ENCODE results near the gene LRRC43.

LRRC43 gene

DNA sequence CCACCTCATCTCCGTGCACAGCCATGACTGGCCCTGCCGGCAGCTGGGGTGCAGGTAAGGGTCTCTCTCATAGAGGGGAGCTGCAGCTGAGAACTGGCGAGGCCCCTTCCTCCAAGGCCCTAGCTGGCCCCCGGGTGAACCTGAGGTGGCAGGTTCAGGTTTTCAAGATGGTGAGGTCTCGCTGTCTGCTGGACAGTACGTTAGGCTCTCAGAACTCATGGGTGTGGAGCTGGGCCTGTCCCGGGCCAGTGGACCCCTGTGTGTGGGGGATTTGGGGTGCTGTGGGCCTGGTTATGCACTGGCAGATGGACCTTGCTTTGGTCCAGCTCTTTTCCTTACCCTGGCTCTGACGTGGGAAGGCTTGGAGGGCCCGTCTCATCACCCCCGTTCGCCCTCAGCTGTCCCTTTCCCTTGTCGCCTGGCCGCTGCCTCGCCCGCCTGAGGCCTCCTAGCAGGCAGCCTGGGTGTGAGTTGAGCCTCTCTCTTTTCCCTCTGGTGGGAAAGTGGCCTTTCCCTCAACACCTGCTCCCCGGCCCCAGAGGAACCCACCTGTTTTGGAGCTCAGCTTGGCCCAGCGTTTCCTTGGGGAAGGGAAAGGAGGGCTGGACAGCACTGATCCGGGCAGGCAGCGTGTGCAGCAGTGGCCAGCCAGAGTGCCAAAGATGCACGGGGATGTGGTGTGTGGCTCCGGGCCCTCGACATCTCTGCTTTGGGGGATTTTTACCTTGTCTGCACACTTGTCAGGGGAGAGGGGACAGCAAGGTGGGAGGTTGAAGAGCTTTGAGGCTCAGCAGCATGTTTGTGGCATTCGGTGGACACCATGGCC lies 37.2 kb upstream of the LRRC43 start:
- no peak overlapping the region for H3K27ac ChIP-seq
- TF ChIP-seq ZFX (IDR thresholded peaks at IDR 0.05) = no peak
- TF ChIP-seq, protein P1, sequence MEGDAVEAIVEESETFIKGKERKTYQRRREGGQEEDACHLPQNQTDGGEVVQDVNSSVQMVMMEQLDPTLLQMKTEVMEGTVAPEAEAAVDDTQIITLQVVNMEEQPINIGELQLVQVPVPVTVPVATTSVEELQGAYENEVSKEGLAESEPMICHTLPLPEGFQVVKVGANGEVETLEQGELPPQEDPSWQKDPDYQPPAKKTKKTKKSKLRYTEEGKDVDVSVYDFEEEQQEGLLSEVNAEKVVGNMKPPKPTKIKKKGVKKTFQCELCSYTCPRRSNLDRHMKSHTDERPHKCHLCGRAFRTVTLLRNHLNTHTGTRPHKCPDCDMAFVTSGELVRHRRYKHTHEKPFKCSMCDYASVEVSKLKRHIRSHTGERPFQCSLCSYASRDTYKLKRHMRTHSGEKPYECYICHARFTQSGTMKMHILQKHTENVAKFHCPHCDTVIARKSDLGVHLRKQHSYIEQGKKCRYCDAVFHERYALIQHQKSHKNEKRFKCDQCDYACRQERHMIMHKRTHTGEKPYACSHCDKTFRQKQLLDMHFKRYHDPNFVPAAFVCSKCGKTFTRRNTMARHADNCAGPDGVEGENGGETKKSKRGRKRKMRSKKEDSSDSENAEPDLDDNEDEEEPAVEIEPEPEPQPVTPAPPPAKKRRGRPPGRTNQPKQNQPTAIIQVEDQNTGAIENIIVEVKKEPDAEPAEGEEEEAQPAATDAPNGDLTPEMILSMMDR (conservative IDR thresholded peaks at IDR 0.05) = no peak

GRCh38 chr12:122147514-122148290 lies 35.2 kb upstream of the LRRC43 start:
- no peak overlapping the region for H3K27ac ChIP-seq

GRCh38 chr12:122148657-122149056 lies 34.3 kb upstream of the LRRC43 start:
- no peak for TF ChIP-seq ZFX (IDR thresholded peaks at IDR 0.05)
- TF ChIP-seq, protein P1 (conservative IDR thresholded peaks at IDR 0.05) = no peak
- no peak overlapping the region for H3K27ac ChIP-seq

More at GRCh38 chr12:122147514-122148290, 35.2 kb upstream of the LRRC43 start:
- TF ChIP-seq ZFX (IDR thresholded peaks at IDR 0.05) = no peak
- TF ChIP-seq, protein P1 (conservative IDR thresholded peaks at IDR 0.05) = no peak

GRCh38 chr12:122150127-122150681 lies 32.7 kb upstream of the LRRC43 start:
- TF ChIP-seq, protein P1 (conservative IDR thresholded peaks at IDR 0.05) = no peak
- TF ChIP-seq ZFX (IDR thresholded peaks at IDR 0.05) = no peak
- no peak overlapping the region for H3K27ac ChIP-seq

GRCh38 chr12:122152754-122153153 lies 30.2 kb upstream of the LRRC43 start:
- H3K27ac ChIP-seq = no peak overlapping the region
- TF ChIP-seq, protein P1 (conservative IDR thresholded peaks at IDR 0.05) = no peak
- no peak for TF ChIP-seq ZFX (IDR thresholded peaks at IDR 0.05)

GRCh38 chr12:122155705-122156104 lies 27.2 kb upstream of the LRRC43 start:
- TF ChIP-seq, protein P1 (conservative IDR thresholded peaks at IDR 0.05) = no peak
- TF ChIP-seq ZFX (IDR thresholded peaks at IDR 0.05) = no peak
- H3K27ac ChIP-seq = no peak overlapping the region
